GM21529 (cell line): ENCODE measurements around the gene GPR27.

Experiments used
- ATAC-seq: cut with Tn5 transposase; IDR thresholded peaks from one replicate; pipeline ENCODE4 v1.9.1; 2021; ENCODE audit not compliant: unreplicated experiment

Gene GPR27

GRCh38 chr3:71728632-71729342 is 24.9 kb upstream of the GPR27 start:
- ATAC-seq, result no peak

- ATAC-seq, result no peak
Measured at GRCh38 chr3:71732637-71733036, 21.0 kb upstream of the GPR27 start.

GRCh38 chr3:71733319-71733718 is 20.3 kb upstream of the GPR27 start:
- ATAC-seq, result no peak

- no peak for ATAC-seq
Measured at GRCh38 chr3:71734881-71735280, 18.8 kb upstream of the GPR27 start.

GRCh38 chr3:71742621-71743020 is 11.0 kb upstream of the GPR27 start:
- ATAC-seq, result no peak

- no peak for ATAC-seq
Measured at GRCh38 chr3:71744738-71745137, 8.9 kb upstream of the GPR27 start.

GRCh38 chr3:71751602-71752001 is 2.1 kb upstream of the GPR27 start:
- no peak for ATAC-seq

GRCh38 chr3:71752831-71753700 is 589 bp upstream of the GPR27 start:
- no peak for ATAC-seq

- ATAC-seq, result no peak
Measured at GRCh38 chr3:71754610-71755253, 1.1 kb downstream of the GPR27 start.

- ATAC-seq, result no peak
Measured at GRCh38 chr3:71758091-71758490, 4.4 kb downstream of the GPR27 start.

- ATAC-seq, result no peak
Measured at GRCh38 chr3:71759401-71759800, 5.7 kb downstream of the GPR27 start.

GRCh38 chr3:71760140-71760539 is 6.5 kb downstream of the GPR27 start:
- no peak for ATAC-seq

- ATAC-seq, result no peak
Measured at GRCh38 chr3:71763426-71763825, 9.8 kb downstream of the GPR27 start.

- ATAC-seq, result no peak
Measured at GRCh38 chr3:71771126-71771525, 17.5 kb downstream of the GPR27 start.

- ATAC-seq, result no peak
Measured at GRCh38 chr3:71771884-71772283, 18.2 kb downstream of the GPR27 start.

GRCh38 chr3:71776538-71776937 is 22.9 kb downstream of the GPR27 start:
- no peak for ATAC-seq

GRCh38 chr3:71778353-71778752 is 24.7 kb downstream of the GPR27 start:
- ATAC-seq, result no peak

GRCh38 chr3:71779674-71780377 is 26.2 kb downstream of the GPR27 start:
- no peak for ATAC-seq

GRCh38 chr3:71780430-71780829 is 26.8 kb downstream of the GPR27 start:
- no peak for ATAC-seq

GRCh38 chr3:71783152-71783551 is 29.5 kb downstream of the GPR27 start:
- no peak for ATAC-seq

- no peak for ATAC-seq
Measured at GRCh38 chr3:71784201-71784913, 30.7 kb downstream of the GPR27 start.
